Suprapubic skin (tissue), 4 donors: ENCODE data around the gene C19orf73.

Experiments
- EP300 ChIP-seq: sonication (generic); formaldehyde crosslinking; IDR thresholded peaks from one replicate; pipeline ENCODE4 v1.6.1; 2017; ENCODE audit warnings: antibody characterized with exemption
- POLR2A ChIP-seq, 2 donors: fragments of 450-650 bp; IDR thresholded peaks; one replicate each; pipeline ENCODE4 v1.6.1; 2017; ENCODE audit warnings: antibody characterized with exemption in 2 of 2, mild to moderate bottlenecking in 2 of 2, moderate library complexity in 2 of 2
- POLR2AphosphoS5 ChIP-seq, 3 donors: sonication (generic); formaldehyde crosslinking; IDR thresholded peaks; one replicate each; pipeline ENCODE4 v1.6.1; 2017; ENCODE audit warnings: antibody characterized with exemption in 3 of 3
- TF ChIP-seq, protein P1 (sequence below), 2 donors: fragments of 200-600 bp in 1 of 2; fragments of 450-650 bp in 1 of 2; sonication (generic) in 1 of 2; IDR thresholded peaks; one replicate each; pipeline ENCODE4 v1.5.1; 2016 to 2019; ENCODE audit warnings: antibody characterized with exemption in 2 of 2, mild to moderate bottlenecking in 1 of 2, moderate library complexity in 1 of 2

DNA sequence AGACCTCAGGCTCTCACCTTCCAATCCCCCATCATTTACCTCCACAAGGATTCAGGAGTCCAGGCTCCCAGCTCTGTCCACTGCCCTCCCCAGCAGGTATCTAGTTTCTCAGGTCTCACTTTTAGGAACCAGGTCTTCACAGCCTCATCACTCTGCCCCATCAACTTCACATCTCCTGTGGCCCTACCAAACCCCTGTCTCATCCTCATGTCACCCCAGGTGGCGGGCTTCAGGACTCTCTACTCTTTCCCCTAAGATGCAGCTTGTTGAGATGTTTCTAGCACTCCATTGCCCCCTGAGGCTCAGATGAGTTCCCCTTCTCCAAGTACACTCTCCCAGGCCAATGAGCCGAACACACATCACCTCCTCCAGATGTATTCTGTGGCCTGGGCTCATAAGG lies 1.9 kb upstream of the C19orf73 start:
- TF ChIP-seq, protein P1, sequence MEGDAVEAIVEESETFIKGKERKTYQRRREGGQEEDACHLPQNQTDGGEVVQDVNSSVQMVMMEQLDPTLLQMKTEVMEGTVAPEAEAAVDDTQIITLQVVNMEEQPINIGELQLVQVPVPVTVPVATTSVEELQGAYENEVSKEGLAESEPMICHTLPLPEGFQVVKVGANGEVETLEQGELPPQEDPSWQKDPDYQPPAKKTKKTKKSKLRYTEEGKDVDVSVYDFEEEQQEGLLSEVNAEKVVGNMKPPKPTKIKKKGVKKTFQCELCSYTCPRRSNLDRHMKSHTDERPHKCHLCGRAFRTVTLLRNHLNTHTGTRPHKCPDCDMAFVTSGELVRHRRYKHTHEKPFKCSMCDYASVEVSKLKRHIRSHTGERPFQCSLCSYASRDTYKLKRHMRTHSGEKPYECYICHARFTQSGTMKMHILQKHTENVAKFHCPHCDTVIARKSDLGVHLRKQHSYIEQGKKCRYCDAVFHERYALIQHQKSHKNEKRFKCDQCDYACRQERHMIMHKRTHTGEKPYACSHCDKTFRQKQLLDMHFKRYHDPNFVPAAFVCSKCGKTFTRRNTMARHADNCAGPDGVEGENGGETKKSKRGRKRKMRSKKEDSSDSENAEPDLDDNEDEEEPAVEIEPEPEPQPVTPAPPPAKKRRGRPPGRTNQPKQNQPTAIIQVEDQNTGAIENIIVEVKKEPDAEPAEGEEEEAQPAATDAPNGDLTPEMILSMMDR (IDR thresholded peaks at IDR 0.05), result no peak
- TF ChIP-seq POLR2A (IDR thresholded peaks at IDR 0.05) (no peak), POLR2AphosphoS5 (IDR thresholded peaks at IDR 0.05) (no peak), EP300 (no peak)
